ENCODE measurements around the gene WDR91. TPM values are rescaled to one million over a fixed set of nuclear protein-coding genes. Genes with fewer than 3 reads are reported as not detected.

Gene WDR91
- total RNA-seq, 1 experiment from 2014 or later: 7.3 TPM

GRCh38 chr7:135162382-135163001 lies 48.8 kb downstream of the WDR91 start:
- H3K9me3 Mint-ChIP-seq (ENCODE audit: unreplicated experiment): peaks cover 6% of the 10 kb centered on the region
- H3K4me1 Mint-ChIP-seq (ENCODE audit: insufficient read depth, unreplicated experiment): peaks cover 15% of the 10 kb centered on the region
- POLR2A ChIA-PET: interaction anchor here (0.7 kb wide), 1 partner anchor 981 kb away, joined by 4 read pairs; no protein-coding TSS in a partner anchor
- TF ChIP-seq, protein P1, sequence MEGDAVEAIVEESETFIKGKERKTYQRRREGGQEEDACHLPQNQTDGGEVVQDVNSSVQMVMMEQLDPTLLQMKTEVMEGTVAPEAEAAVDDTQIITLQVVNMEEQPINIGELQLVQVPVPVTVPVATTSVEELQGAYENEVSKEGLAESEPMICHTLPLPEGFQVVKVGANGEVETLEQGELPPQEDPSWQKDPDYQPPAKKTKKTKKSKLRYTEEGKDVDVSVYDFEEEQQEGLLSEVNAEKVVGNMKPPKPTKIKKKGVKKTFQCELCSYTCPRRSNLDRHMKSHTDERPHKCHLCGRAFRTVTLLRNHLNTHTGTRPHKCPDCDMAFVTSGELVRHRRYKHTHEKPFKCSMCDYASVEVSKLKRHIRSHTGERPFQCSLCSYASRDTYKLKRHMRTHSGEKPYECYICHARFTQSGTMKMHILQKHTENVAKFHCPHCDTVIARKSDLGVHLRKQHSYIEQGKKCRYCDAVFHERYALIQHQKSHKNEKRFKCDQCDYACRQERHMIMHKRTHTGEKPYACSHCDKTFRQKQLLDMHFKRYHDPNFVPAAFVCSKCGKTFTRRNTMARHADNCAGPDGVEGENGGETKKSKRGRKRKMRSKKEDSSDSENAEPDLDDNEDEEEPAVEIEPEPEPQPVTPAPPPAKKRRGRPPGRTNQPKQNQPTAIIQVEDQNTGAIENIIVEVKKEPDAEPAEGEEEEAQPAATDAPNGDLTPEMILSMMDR (IDR thresholded peaks at IDR 0.05; ENCODE audit: unreplicated experiment): no peak
- BruUV-seq (replicated peaks): no TSS peak
- H3K27ac Mint-ChIP-seq (ENCODE audit: low read depth, unreplicated experiment): no peak overlapping the region
- no peak for DNase-seq (ENCODE audit: unreplicated experiment)
- H3K27me3 Mint-ChIP-seq (ENCODE audit: insufficient read depth, unreplicated experiment): no peaks in the 10 kb centered on the region
- no peak overlapping the region for H3K4me3 Mint-ChIP-seq (ENCODE audit: unreplicated experiment)
- CTCF ChIA-PET: interaction anchor here (0.5 kb wide), 1 partner anchor 508 kb away, joined by 3 read pairs; no protein-coding TSS in a partner anchor
- H3K36me3 Mint-ChIP-seq (ENCODE audit: insufficient read depth, unreplicated experiment): peaks cover 19% of the 10 kb centered on the region
- intact Hi-C loops (cut with micrococcal nuclease): no loop called here

GRCh38 chr7:135161669-135162068 lies 49.7 kb downstream of the WDR91 start:
- DNase-seq (ENCODE audit: unreplicated experiment): no peak
- POLR2A ChIA-PET: interaction anchor here (0.9 kb wide), 1 partner anchor 14 kb away, joined by 3 read pairs; the partner anchor contains the start of gene TMEM140
- no TSS peak for BruUV-seq (replicated peaks)
- Mint-ChIP-seq H3K36me3 (ENCODE audit: insufficient read depth, unreplicated experiment) (peaks cover 11% of the 10 kb centered on the region), H3K27ac (ENCODE audit: low read depth, unreplicated experiment) (no peak overlapping the region), H3K4me3 (ENCODE audit: unreplicated experiment) (no peak overlapping the region), H3K4me1 (ENCODE audit: insufficient read depth, unreplicated experiment) (peaks cover 11% of the 10 kb centered on the region), H3K27me3 (ENCODE audit: insufficient read depth, unreplicated experiment) (no peaks in the 10 kb centered on the region), H3K9me3 (ENCODE audit: unreplicated experiment) (peaks cover 9% of the 10 kb centered on the region)
- TF ChIP-seq, protein P1 (IDR thresholded peaks at IDR 0.05; ENCODE audit: unreplicated experiment): no peak
- CTCF ChIA-PET: interaction anchor here (0.5 to 1.5 kb wide), 2 partner anchors 9 to 509 kb away, joined by 3 read pairs; partner anchors contain the start of gene CYREN
- intact Hi-C loops (cut with micrococcal nuclease): no loop called here

DNA sequence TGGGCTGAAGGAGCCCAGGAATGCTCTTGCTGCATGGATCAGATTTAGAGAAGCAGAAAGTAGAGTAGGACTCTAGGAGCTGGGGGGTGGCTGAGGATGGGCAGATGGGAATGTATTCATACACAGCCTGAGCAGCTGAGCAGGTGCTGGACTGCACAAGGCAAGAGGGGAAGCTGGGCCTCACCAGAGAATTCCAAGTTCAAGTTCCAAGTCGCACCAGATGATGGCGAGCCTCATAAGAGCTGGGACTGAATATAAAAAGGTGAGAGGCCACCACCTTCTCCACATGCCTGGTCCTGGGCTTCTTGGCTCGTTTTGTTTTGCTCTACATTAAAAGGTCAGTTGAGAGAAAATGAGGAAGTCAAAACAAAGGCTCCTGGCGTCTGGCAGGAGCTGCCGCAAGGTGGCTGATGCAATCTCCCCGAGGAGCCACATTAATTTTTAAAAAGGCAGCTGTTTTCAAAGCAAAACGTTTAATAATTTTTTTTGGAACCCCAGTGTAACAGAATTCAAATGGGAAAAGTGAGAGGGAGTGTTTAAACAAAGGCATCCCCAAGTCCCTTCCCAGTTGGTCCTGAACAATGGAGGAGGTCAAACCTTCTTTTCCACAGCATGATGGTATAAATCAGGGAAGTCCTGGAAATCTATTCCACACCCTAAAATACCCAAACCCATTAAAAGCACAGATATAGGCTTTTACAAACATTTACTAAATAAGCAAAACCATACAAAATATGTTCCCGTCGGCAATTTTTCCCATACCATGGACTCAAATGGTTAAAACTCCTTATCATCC lies 50.3 kb downstream of the WDR91 start:
- TF ChIP-seq, protein P1 (IDR thresholded peaks at IDR 0.05; ENCODE audit: unreplicated experiment): no peak
- H3K27me3 Mint-ChIP-seq (ENCODE audit: insufficient read depth, unreplicated experiment): no peaks in the 10 kb centered on the region
- H3K4me3 Mint-ChIP-seq (ENCODE audit: unreplicated experiment): no peak overlapping the region
- intact Hi-C loops (cut with micrococcal nuclease): no loop called here
- no peak overlapping the region for H3K27ac Mint-ChIP-seq (ENCODE audit: low read depth, unreplicated experiment)
- H3K36me3 Mint-ChIP-seq (ENCODE audit: insufficient read depth, unreplicated experiment): peaks cover 6% of the 10 kb centered on the region
- no peak for DNase-seq (ENCODE audit: unreplicated experiment)
- no TSS peak for BruUV-seq (replicated peaks)
- ChIA-PET CTCF (interaction anchor here (0.6 to 1.5 kb wide), 4 partner anchors 9 to 221 kb away, joined by 3 to 9 read pairs (median 3); partner anchors contain the start of gene CYREN), POLR2A (interaction anchor here (0.6 to 1.3 kb wide), 3 partner anchors 9 to 189 kb away, joined by 3 to 7 read pairs (median 3); partner anchors contain the start of genes CYREN and TMEM140)
- H3K9me3 Mint-ChIP-seq (ENCODE audit: unreplicated experiment): peaks cover 15% of the 10 kb centered on the region
- peaks cover 11% of the 10 kb centered on the region for H3K4me1 Mint-ChIP-seq (ENCODE audit: insufficient read depth, unreplicated experiment)

All from MCF 10A (cell line).